HEK293 (cell line): ENCODE measurements around the gene SPEM2.

Experiments
- EGR2 ChIP-seq: fragments of 450-650 bp; formaldehyde crosslinking; IDR thresholded peaks from 2 replicates; pipeline ENCODE4 v1.5.1; 2016; ENCODE audit warnings: low read depth, missing biosample characterization, missing genetic modification characterization
- GLI4 ChIP-seq: fragments of 450-650 bp; formaldehyde crosslinking; IDR thresholded peaks from 2 replicates; pipeline ENCODE4 v1.5.1; 2016; ENCODE audit warnings: missing biosample characterization, missing genetic modification characterization
- KLF17 ChIP-seq: fragments of 450-650 bp; formaldehyde crosslinking; IDR thresholded peaks from 2 replicates; pipeline ENCODE4 v1.5.1; 2016; ENCODE audit warnings: missing biosample characterization, missing genetic modification characterization
- KLF9 ChIP-seq: fragments of 450-650 bp; formaldehyde crosslinking; IDR thresholded peaks from 2 replicates; pipeline ENCODE4 v1.5.1; 2016; ENCODE audit warnings: missing biosample characterization, missing genetic modification characterization, low read depth
- PBX3 ChIP-seq: sonication (generic); formaldehyde crosslinking; IDR thresholded peaks from 2 replicates; pipeline ENCODE4 v1.8.1; 2022; ENCODE audit warnings: mild to moderate bottlenecking, moderate library complexity, missing genetic modification reagents
- PRDM4 ChIP-seq: fragments of 450-650 bp; formaldehyde crosslinking; IDR thresholded peaks from 2 replicates; pipeline ENCODE4 v1.5.1; 2017; ENCODE audit warnings: missing biosample characterization, missing genetic modification characterization
- ZBTB17 ChIP-seq: fragments of 450-650 bp; formaldehyde crosslinking; IDR thresholded peaks from 2 replicates; pipeline ENCODE4 v1.5.1; 2016; ENCODE audit warnings: missing biosample characterization, missing genetic modification characterization
- ZBTB26 ChIP-seq: fragments of 450-650 bp; formaldehyde crosslinking; optimal IDR thresholded peaks from 2 replicates; pipeline ENCODE3; 2016; ENCODE audit warnings: missing biosample characterization, mild to moderate bottlenecking, missing genetic modification characterization
- ZEB2 ChIP-seq: fragments of 450-650 bp; formaldehyde crosslinking; IDR thresholded peaks from 2 replicates; pipeline ENCODE4 v1.5.1; 2016; ENCODE audit warnings: missing biosample characterization, missing genetic modification characterization
- ZFP41 ChIP-seq: fragments of 450-650 bp; formaldehyde crosslinking; IDR thresholded peaks from 2 replicates; pipeline ENCODE4 v1.5.1; 2016; ENCODE audit warnings: missing biosample characterization, missing genetic modification characterization, borderline replicate concordance
- ZNF112 ChIP-seq: fragments of 450-650 bp; formaldehyde crosslinking; IDR thresholded peaks from 2 replicates; pipeline ENCODE4 v1.5.0; 2017; ENCODE audit warnings: missing biosample characterization, missing genetic modification characterization
- ZNF121 ChIP-seq: fragments of 450-650 bp; formaldehyde crosslinking; IDR thresholded peaks from 2 replicates; pipeline ENCODE4 v1.5.1; 2016; ENCODE audit warnings: missing biosample characterization, missing genetic modification characterization
- ZNF175 ChIP-seq: fragments of 450-650 bp; formaldehyde crosslinking; IDR thresholded peaks from 2 replicates; pipeline ENCODE4 v1.5.1; 2016; ENCODE audit warnings: missing biosample characterization, missing genetic modification characterization
- ZNF2 ChIP-seq: fragments of 450-650 bp; formaldehyde crosslinking; IDR thresholded peaks from 2 replicates; pipeline ENCODE4 v1.5.1; 2016; ENCODE audit warnings: missing biosample characterization, missing genetic modification characterization
- ZNF266 ChIP-seq: fragments of 450-650 bp; formaldehyde crosslinking; IDR thresholded peaks from 2 replicates; pipeline ENCODE4 v1.5.1; 2016; ENCODE audit warnings: missing biosample characterization, missing genetic modification characterization, low read depth
- ZNF311 ChIP-seq: fragments of 450-650 bp; formaldehyde crosslinking; IDR thresholded peaks from 2 replicates; pipeline ENCODE4 v1.5.1; 2017; ENCODE audit warnings: missing biosample characterization, missing genetic modification characterization, borderline replicate concordance
- ZNF335 ChIP-seq: fragments of 450-650 bp; formaldehyde crosslinking; conservative IDR thresholded peaks from 2 replicates; pipeline ENCODE4 v1.5.1; 2016; ENCODE audit warnings: missing biosample characterization, missing genetic modification characterization
- ZNF366 ChIP-seq: fragments of 450-650 bp; formaldehyde crosslinking; conservative IDR thresholded peaks from 2 replicates; pipeline ENCODE4 v1.5.1; 2016; ENCODE audit warnings: missing biosample characterization, missing genetic modification characterization
- ZNF561 ChIP-seq: fragments of 450-650 bp; IDR thresholded peaks from 2 replicates; pipeline ENCODE4 v1.5.1; 2018; ENCODE audit warnings: missing biosample characterization, missing genetic modification characterization, borderline replicate concordance
- ZNF571 ChIP-seq: fragments of 450-650 bp; formaldehyde crosslinking; IDR thresholded peaks from 2 replicates; pipeline ENCODE4 v1.5.0; 2017; ENCODE audit warnings: missing biosample characterization, missing genetic modification characterization
- ZNF600 ChIP-seq: fragments of 450-650 bp; formaldehyde crosslinking; IDR thresholded peaks from 2 replicates; pipeline ENCODE4 v1.5.1; 2016; ENCODE audit warnings: missing biosample characterization, missing genetic modification characterization
- ZNF660 ChIP-seq: fragments of 450-650 bp; IDR thresholded peaks from 2 replicates; pipeline ENCODE4 v1.5.1; 2018; ENCODE audit warnings: missing biosample characterization, mild to moderate bottlenecking, missing genetic modification characterization
- ZNF707 ChIP-seq: fragments of 450-650 bp; formaldehyde crosslinking; IDR thresholded peaks from 2 replicates; pipeline ENCODE4 v1.5.1; 2016; ENCODE audit warnings: missing biosample characterization, missing genetic modification characterization
- ZNF76 ChIP-seq: fragments of 450-650 bp; formaldehyde crosslinking; IDR thresholded peaks from 2 replicates; pipeline ENCODE4; 2016; ENCODE audit warnings: low read depth, missing biosample characterization, missing genetic modification characterization, borderline replicate concordance
- ZNF768 ChIP-seq: fragments of 450-650 bp; formaldehyde crosslinking; IDR thresholded peaks from 2 replicates; pipeline ENCODE4 v1.5.1; 2018; ENCODE audit warnings: missing biosample characterization, mild to moderate bottlenecking, missing genetic modification characterization
- ZSCAN16 ChIP-seq: fragments of 450-650 bp; formaldehyde crosslinking; IDR thresholded peaks from 2 replicates; pipeline ENCODE4 v1.5.1; 2016; ENCODE audit warnings: missing biosample characterization, missing genetic modification characterization
- TF ChIP-seq, protein P1 (sequence below): fragments of 450-650 bp; IDR thresholded peaks from 2 replicates; pipeline ENCODE4 v1.5.1; 2018; ENCODE audit warnings: missing biosample characterization, missing genetic modification characterization
- TF ChIP-seq, protein P2 (sequence below): fragments of 450-650 bp; formaldehyde crosslinking; IDR thresholded peaks from 2 replicates; pipeline ENCODE4 v1.5.1; 2016; ENCODE audit warnings: missing biosample characterization, missing genetic modification characterization

SPEM2 gene

GRCh38 chr17:7394452-7395191, 30.8 kb upstream of the SPEM2 start, which contains the start of gene PLSCR3 (continued):
- TF ChIP-seq PBX3 (no peak; the same call in 1 of the 2 replicates), ZFP41 (no peak), ZEB2 (tag by site-specific recombination) (peak; percentile 12; the same call in 1 of the 2 replicates), ZNF768 (no peak), ZNF335 (peak; percentile 81), ZNF707 (tag by site-specific recombination) (no peak), ZNF311 (tag by site-specific recombination) (no peak), ZBTB26 (tag by site-specific recombination) (peak; percentile 74), KLF17 (tag by site-specific recombination) (peak; percentile 55; the same call in 1 of the 2 replicates), ZBTB17 (tag by site-specific recombination) (peak; percentile 32; the same call in 1 of the 2 replicates), ZNF660 (tag by site-specific recombination) (peak; percentile 57; the same call in 1 of the 2 replicates), ZNF175 (tag by site-specific recombination) (no peak), ZNF571 (tag by site-specific recombination) (no peak), PRDM4 (tag by site-specific recombination) (peak; percentile 72), ZNF112 (no peak), ZNF76 (no peak; the same call in 1 of the 2 replicates), ZNF266 (tag by site-specific recombination) (no peak), GLI4 (tag by site-specific recombination) (no peak), EGR2 (tag by site-specific recombination) (no peak), ZNF561 (tag by site-specific recombination) (peak; percentile 75), ZNF2 (tag by site-specific recombination) (peak; percentile 41; the same call in 1 of the 2 replicates), ZNF121 (tag by site-specific recombination) (no peak), KLF9 (peak; percentile 66), ZNF366 (tag by site-specific recombination) (no peak), ZNF600 (tag by site-specific recombination) (0 out of 2 replicates have a peak, but pooled peaks have one; percentile 15), ZSCAN16 (tag by site-specific recombination) (no peak)
- TF ChIP-seq, protein P1, sequence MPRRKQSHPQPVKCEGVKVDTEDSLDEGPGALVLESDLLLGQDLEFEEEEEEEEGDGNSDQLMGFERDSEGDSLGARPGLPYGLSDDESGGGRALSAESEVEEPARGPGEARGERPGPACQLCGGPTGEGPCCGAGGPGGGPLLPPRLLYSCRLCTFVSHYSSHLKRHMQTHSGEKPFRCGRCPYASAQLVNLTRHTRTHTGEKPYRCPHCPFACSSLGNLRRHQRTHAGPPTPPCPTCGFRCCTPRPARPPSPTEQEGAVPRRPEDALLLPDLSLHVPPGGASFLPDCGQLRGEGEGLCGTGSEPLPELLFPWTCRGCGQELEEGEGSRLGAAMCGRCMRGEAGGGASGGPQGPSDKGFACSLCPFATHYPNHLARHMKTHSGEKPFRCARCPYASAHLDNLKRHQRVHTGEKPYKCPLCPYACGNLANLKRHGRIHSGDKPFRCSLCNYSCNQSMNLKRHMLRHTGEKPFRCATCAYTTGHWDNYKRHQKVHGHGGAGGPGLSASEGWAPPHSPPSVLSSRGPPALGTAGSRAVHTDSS (tag by site-specific recombination): no peak; the same call in 1 of the 2 replicates
- TF ChIP-seq, protein P2, sequence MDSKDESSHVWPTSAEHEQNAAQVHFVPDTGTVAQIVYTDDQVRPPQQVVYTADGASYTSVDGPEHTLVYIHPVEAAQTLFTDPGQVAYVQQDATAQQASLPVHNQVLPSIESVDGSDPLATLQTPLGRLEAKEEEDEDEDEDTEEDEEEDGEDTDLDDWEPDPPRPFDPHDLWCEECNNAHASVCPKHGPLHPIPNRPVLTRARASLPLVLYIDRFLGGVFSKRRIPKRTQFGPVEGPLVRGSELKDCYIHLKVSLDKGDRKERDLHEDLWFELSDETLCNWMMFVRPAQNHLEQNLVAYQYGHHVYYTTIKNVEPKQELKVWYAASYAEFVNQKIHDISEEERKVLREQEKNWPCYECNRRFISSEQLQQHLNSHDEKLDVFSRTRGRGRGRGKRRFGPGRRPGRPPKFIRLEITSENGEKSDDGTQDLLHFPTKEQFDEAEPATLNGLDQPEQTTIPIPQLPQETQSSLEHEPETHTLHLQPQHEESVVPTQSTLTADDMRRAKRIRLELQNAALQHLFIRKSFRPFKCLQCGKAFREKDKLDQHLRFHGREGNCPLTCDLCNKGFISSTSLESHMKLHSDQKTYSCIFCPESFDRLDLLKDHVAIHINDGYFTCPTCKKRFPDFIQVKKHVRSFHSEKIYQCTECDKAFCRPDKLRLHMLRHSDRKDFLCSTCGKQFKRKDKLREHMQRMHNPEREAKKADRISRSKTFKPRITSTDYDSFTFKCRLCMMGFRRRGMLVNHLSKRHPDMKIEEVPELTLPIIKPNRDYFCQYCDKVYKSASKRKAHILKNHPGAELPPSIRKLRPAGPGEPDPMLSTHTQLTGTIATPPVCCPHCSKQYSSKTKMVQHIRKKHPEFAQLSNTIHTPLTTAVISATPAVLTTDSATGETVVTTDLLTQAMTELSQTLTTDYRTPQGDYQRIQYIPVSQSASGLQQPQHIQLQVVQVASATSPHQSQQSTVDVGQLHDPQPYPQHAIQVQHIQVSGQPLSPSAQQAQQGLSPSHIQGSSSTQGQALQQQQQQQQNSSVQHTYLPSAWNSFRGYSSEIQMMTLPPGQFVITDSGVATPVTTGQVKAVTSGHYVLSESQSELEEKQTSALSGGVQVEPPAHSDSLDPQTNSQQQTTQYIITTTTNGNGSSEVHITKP (tag by site-specific recombination): no peak
